Prostate gland (tissue), 2 donors: ENCODE measurements around the gene TTC24. TPM values are rescaled to one million over a fixed set of nuclear protein-coding genes. Genes with fewer than 3 reads are reported as not detected.

Source experiments
- DNase-seq: peaks from one replicate; pipeline ENCODE4 v3.0.0-alpha.2; 2019; ENCODE audit warnings: low spot score
- H3K27ac ChIP-seq, 2 donors: fragments of 200-600 bp; sonication (generic); 2 replicates each; pipeline ENCODE4 v1.5.1; 2017 to 2019
- H3K27me3 ChIP-seq: fragments of 200-600 bp; sonication (generic); replicated peaks from 2 replicates; pipeline ENCODE4 v1.5.1; 2019; ENCODE audit not compliant: insufficient read depth
- H3K36me3 ChIP-seq, 2 donors: fragments of 200-600 bp; sonication (generic); 1 replicate in 1 of 2; 2 replicates in 1 of 2; pipeline versions ENCODE4 v1.5.1 to v1.8.1; 2017 to 2019
- H3K4me1 ChIP-seq: fragments of 200-600 bp; sonication (generic); replicated peaks from 2 replicates; pipeline ENCODE4 v1.5.1; 2019
- H3K4me3 ChIP-seq, 2 donors: fragments of 200-600 bp; sonication (generic); 2 replicates each; pipeline ENCODE4 v1.5.1; 2017 to 2019
- H3K9me3 ChIP-seq: fragments of 200-600 bp; sonication (generic); 2 replicates; pipeline ENCODE4 v1.5.1; 2017
- POLR2A ChIP-seq: fragments of 450-650 bp; IDR thresholded peaks from one replicate; pipeline ENCODE4 v1.6.1; 2016; ENCODE audit warnings: antibody characterized with exemption, mild to moderate bottlenecking
- POLR2AphosphoS5 ChIP-seq: sonication (generic); formaldehyde crosslinking; IDR thresholded peaks from one replicate; pipeline ENCODE4 v1.6.1; 2017; ENCODE audit warnings: antibody characterized with exemption
- WGBS: methylation state at CpG from one replicate; pipeline ENCODE4 v1.1.5; 2018; 5-methylcytosine and 5-hydroxymethylcytosine counted together
- intact Hi-C: fragments of 100-400 bp; cut with DNase I; formaldehyde crosslinking; loops from one replicate; pipeline ENCODE4 v1.14.2; 2022
- total RNA-seq, 2 donors: library from RNA; depleted of rRNA; stranded (reverse); fragments of >200 nt; gene quantifications; one replicate each; pipeline ENCODE4 v1.1.0, GENCODE V29; 2016
- TF ChIP-seq, protein P1 (sequence below), 4 experiments: fragments of 200-600 bp in 2 of 4; fragments of 450-650 bp in 2 of 4; sonication (generic) in 2 of 4; IDR thresholded peaks; 1 replicate in 3 of 4; 2 replicates in 1 of 4; pipeline ENCODE4 v1.5.1; 2016 to 2019; ENCODE audit warnings: antibody characterized with exemption in 4 of 4, mild to moderate bottlenecking in 2 of 4, moderate library complexity in 2 of 4

TTC24 gene
- total RNA-seq, 2 donors from 2014 or later, result not detected

DNA sequence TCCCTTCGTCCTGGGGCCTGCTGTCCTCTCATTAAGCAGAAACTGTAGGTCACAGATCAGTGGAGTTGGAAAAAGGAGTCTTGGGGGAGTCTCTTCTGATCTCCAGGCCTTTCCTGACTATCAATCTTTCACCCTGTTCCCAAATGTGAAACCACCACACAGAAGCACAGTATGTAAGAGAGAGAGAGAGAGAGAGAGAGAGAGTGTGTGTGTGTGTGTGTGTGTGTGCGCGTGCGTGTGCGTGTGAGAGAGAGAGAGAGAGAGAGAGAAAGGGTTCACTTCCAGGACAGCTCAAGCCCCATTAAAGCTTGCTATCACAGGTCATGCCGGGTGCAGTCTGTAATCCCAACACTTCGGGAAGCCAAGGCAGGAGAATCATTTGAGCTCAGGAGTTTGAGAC is 1.5 kb upstream of the TTC24 start:
- intact Hi-C loops, result no loop called here
- WGBS, result 56% methylated on average over 7 of the region's 7 CpGs
- no peak overlapping the region for H3K4me3 ChIP-seq
- H3K36me3 ChIP-seq, result no peaks in the 10 kb centered on the region
- no peaks in the 10 kb centered on the region for H3K27me3 ChIP-seq
- H3K9me3 ChIP-seq, result no peaks in the 10 kb centered on the region
- DNase-seq, result no peak
- no peaks in the 10 kb centered on the region for H3K4me1 ChIP-seq
- TF ChIP-seq POLR2A (no peak), POLR2AphosphoS5 (no peak)
- TF ChIP-seq, protein P1, sequence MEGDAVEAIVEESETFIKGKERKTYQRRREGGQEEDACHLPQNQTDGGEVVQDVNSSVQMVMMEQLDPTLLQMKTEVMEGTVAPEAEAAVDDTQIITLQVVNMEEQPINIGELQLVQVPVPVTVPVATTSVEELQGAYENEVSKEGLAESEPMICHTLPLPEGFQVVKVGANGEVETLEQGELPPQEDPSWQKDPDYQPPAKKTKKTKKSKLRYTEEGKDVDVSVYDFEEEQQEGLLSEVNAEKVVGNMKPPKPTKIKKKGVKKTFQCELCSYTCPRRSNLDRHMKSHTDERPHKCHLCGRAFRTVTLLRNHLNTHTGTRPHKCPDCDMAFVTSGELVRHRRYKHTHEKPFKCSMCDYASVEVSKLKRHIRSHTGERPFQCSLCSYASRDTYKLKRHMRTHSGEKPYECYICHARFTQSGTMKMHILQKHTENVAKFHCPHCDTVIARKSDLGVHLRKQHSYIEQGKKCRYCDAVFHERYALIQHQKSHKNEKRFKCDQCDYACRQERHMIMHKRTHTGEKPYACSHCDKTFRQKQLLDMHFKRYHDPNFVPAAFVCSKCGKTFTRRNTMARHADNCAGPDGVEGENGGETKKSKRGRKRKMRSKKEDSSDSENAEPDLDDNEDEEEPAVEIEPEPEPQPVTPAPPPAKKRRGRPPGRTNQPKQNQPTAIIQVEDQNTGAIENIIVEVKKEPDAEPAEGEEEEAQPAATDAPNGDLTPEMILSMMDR (IDR thresholded peaks at IDR 0.05), result no peak
- H3K27ac ChIP-seq, result no peak overlapping the region

DNA sequence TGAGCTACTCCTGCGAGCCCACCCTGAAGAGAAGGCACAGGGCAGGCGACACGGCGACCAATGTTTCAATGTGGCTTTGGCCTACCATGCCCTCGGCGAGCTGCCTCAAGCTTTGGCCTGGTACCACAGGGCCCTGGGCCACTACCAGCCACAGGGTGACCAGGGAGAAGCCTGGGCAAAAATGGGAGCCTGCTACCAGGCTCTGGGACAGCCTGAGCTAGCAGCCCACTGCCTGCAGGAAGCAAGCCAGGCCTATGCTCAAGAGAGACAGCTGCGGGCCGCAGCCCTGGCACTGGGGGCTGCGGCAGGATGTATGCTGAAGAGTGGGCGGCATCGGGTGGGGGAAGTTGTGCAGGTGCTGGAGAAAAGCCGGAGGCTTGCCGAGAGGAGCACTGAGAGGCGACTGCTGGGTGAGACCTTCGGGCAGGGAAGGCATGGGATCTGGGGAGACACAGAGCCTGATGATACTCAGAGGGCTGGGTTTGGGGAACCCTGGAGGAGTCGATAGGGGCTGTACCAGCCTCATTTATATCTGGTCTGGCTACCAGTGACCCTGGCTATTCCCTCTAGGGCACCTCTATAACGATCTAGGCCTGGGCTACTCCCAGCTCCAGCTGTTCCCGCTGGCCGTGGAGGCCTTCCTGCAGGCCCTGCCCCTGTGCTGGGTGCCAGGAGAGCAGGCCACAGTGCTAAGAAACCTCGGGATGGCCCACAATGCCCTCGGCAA is 2.3 kb downstream of the TTC24 start:
- WGBS, result 78% methylated on average over 21 of the region's 21 CpGs

DNA sequence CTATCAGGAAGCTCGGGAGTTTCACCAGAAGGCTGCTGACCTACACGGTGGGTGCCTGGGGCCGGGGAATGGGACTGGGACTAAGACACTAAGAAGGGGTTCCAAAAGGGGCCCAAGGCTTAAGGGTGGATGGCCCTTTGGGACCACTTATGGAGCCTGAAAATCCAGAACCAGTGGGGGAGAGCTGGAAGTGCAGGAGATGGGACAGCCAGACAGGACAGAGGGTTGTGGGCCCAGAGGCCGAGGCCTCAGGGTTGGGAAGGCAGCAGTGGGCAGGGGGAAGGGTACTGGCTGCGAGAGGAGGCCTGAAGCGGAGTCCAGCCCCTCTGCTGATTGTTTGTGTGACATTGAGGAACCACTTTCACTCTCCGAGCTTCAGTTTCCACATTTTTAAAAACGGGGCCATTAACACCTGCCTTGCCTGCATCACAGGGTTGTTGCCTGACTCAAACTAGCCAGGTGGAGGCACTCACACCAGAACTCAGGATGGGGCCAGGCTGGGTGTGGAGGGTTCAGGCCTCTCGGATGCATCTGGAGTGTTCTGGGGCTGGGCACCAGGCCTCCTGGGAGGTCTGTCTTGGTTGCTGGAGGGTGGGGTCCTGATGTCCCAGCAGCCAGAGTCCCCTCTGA is 3.0 kb downstream of the TTC24 start:
- H3K27me3 ChIP-seq, result no peaks in the 10 kb centered on the region
- H3K4me1 ChIP-seq, result no peaks in the 10 kb centered on the region
- intact Hi-C loops, result loop anchor here (2.0 kb wide), 1 partner anchor 74 kb away; no protein-coding TSS in a partner anchor
- no peak overlapping the region for H3K4me3 ChIP-seq
- TF ChIP-seq POLR2AphosphoS5 (no peak), POLR2A (no peak)
- TF ChIP-seq, protein P1 (IDR thresholded peaks at IDR 0.05), result no peak
- H3K27ac ChIP-seq, result no peak overlapping the region
- DNase-seq, result no peak
- H3K36me3 ChIP-seq, result no peaks in the 10 kb centered on the region
- H3K9me3 ChIP-seq, result no peaks in the 10 kb centered on the region
- 81% methylated on average over 9 of the region's 9 CpGs for WGBS

More for the DNA sequence above, 2.3 kb downstream of the TTC24 start:
- Histone ChIP-seq H3K36me3 (no peaks in the 10 kb centered on the region), H3K27me3 (no peaks in the 10 kb centered on the region), H3K27ac (no peak overlapping the region), H3K4me1 (no peaks in the 10 kb centered on the region), H3K9me3 (no peaks in the 10 kb centered on the region), H3K4me3 (no peak overlapping the region)
- no peak for DNase-seq
- TF ChIP-seq, protein P1 (IDR thresholded peaks at IDR 0.05), result no peak
- no peak for TF ChIP-seq POLR2AphosphoS5
- TF ChIP-seq POLR2A, result no peak
- intact Hi-C loops, result loop anchor here (2.0 kb wide), 1 partner anchor 75 kb away; no protein-coding TSS in a partner anchor

DNA sequence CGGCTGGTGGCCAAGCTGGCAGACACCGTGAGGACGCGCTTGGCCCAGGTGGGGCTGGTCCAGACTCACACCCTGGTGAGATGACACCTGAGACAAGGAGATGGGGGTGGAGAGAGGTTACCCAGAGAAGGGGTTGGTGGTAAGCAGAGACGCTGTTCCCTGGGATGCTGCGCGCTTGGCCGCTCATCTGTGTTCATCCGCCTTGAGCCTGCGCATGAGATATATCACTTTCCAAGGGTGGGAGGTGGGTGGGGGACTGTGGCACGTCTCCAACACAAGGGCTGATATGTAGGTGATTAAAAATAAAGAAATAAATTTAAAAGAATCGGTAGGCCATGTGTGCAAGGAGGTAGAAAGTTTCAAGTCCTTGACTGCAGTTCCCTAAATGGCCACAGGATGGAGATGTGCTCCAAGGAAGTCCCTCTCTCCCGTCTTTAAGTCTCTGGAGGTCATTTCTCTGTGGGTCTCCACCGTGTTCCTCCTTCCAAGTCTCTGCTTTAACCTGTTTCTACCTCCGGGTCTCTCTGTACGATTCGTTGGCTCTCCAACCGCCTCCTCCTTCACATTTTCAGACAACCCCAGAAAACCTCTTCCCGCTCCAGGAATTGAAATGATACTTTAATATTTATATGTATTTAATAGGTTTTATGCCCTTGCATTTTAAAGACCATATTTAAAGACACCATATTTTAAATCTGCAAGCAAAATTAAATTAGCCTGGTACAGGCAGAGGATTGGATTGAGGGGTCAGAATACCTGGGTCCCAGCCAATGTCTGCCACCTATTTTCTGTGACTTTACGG is 4.5 kb downstream of the TTC24 start:
- H3K4me3 ChIP-seq, result no peak overlapping the region
- H3K27me3 ChIP-seq, result no peaks in the 10 kb centered on the region
- intact Hi-C loops, result loop anchor here (2.0 kb wide), 1 partner anchor 73 kb away; no protein-coding TSS in a partner anchor
- TF ChIP-seq POLR2A, result no peak
- peak; percentile 59 for TF ChIP-seq POLR2AphosphoS5
- TF ChIP-seq, protein P1 (IDR thresholded peaks at IDR 0.05), result peak; percentile 88 to 93 (median 90)
- no peaks in the 10 kb centered on the region for H3K36me3 ChIP-seq
- H3K9me3 ChIP-seq, result no peaks in the 10 kb centered on the region
- 53% methylated on average over 20 of the region's 20 CpGs for WGBS
- no peak overlapping the region for H3K27ac ChIP-seq
- peak; percentile 74 for DNase-seq
- no peaks in the 10 kb centered on the region for H3K4me1 ChIP-seq
